ENCODE measurements around the gene PRRG2.

The PRRG2 gene

DNA sequence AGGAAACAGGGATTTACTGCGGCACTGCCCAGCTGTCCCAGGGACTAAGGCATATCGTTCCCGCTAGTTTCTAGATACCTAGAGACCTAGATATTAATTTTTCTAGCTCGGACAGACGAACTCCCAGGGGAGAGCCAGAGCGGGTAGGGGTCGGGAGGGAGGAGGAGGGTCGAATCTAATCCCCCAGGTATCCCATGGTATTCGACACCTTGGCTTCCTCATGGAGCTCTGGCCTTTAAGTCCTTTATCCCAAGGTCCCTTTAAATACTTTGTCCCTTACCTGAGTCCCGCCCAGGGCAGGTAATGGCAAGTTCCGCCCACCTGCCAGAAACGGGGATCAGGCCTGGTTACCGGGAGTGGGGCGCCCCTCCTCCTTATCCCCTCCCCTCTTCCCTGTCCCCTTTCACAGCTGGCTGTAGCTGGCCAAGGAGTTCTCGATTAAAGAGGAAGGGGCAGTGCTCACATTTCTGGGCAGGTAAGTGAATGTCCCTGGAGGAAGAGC, at the start of gene PRRG2:
PRRG2 (plus strand) TSS at position 310 of the 502 bp plus-strand sequence. CDS start 1,904 bp downstream, outside the sequence.
- DNase-seq: no peak

DNA sequence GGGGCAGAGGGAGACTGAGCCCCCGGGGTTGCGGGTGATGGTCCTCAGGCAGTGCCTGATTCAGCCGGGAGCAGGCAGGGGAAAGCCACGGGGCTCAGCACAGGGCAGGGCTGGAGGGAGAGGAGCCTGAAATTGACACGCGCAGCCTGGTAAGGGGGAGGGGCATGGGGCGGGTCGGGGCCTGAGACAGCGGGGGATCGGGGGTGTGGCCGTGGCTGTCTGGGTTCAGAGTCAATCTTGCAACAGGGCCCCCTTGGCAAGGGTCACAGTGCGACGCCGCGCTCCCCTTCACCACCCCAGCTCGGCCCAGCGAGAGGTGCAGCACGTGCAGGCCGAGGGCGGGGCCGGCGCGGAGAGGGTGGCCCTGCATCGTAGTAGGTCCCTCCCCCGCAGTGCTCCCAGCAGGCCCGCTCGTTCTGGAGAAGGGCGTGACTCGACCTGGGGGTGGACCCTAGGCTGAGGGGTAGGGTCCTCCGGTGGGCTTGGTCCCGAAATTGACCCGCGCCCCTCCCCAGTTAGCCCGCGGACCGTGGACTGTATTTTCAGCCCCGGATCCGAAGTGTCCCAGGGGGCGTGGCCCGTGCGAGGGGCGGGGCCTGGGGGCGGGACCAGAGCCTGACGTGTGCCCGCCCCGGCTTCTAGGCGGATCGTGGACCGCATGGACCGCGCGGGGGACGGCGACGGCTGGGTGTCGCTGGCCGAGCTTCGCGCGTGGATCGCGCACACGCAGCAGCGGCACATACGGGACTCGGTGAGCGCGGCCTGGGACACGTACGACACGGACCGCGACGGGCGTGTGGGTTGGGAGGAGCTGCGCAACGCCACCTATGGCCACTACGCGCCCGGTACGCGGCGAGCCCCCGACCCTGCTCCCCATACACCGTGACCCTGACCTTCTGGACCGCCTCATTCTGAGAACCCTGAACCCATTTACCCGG, 47.3 kb upstream of the PRRG2 start:
- no peak for DNase-seq

DNA sequence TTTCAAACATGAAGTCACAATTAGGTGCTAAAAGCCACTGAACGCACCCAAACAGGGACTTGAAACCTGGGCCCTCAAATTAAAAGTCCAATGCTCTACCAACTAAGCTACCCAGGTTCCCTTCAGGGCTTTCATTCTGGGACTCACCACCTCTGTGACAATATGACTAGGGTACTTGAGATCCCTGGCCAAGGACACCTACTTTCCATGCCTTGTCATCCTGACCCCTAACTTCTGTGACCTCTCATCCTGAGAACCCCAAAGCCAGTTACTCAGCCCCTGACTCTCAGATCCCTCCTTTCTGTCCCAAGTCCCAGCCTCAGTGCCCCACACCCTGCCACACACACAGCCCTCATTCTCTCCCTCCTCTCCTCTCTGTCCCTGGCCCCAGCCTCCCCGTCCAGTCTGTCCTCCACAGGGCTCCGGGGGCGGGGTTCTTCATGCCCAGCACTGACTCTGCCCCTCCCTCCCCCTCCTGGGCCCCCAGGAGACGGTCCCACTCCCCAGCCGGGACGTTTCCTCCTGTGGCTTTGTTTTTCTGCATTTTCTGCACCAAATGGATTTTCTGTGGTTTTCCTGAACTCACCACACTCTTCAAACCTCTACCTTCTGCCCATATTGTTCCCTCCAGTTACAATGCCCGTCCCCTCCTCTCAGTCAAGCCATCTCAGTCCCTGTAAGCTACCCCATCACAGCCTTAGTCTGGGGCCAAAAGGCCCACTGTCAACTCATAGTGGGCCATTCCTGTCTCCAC, 46.3 kb upstream of the PRRG2 start:
- no peak for DNase-seq

DNA sequence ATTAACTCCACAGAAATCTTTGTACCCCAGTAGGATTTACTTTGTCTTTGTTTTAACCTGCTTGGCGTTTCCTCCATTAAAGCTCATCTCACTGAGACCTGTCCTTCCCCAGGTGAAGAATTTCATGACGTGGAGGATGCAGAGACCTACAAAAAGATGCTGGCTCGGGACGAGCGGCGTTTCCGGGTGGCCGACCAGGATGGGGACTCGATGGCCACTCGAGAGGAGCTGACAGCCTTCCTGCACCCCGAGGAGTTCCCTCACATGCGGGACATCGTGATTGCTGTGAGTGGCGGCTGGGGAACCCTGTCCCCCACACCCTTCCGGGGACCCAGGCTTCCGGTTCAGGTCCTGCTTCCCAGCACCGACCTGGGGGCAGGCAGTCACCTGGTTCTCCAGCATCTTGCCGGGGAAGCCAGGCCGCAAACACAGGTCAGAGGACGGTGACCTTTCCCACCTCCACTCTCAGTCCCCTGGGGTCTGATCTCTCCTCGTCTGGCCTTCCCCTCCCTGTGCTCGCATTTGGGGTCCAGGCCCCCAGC, 44.1 kb upstream of the PRRG2 start:
- no peak for DNase-seq

DNA sequence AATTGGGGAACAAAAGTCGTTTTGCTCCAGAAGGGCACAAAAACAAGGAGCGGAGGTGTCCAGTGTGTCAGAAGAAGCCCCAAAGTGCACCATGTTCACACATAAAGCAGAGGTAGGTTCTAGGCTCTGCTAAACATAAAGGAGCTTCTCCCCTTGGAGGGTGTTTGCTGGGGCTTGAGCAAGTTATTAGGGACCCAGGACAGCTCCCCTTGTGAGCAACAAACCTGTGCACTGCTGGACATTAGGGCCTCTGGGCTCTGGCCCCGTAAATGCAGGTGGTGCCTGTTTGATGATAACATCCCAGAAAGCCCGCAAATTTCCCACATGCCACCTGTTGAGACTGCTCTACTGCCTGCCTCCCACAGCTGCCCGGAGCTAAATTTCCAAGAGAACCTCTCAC, 42.5 kb upstream of the PRRG2 start:
- DNase-seq: no peak

DNA sequence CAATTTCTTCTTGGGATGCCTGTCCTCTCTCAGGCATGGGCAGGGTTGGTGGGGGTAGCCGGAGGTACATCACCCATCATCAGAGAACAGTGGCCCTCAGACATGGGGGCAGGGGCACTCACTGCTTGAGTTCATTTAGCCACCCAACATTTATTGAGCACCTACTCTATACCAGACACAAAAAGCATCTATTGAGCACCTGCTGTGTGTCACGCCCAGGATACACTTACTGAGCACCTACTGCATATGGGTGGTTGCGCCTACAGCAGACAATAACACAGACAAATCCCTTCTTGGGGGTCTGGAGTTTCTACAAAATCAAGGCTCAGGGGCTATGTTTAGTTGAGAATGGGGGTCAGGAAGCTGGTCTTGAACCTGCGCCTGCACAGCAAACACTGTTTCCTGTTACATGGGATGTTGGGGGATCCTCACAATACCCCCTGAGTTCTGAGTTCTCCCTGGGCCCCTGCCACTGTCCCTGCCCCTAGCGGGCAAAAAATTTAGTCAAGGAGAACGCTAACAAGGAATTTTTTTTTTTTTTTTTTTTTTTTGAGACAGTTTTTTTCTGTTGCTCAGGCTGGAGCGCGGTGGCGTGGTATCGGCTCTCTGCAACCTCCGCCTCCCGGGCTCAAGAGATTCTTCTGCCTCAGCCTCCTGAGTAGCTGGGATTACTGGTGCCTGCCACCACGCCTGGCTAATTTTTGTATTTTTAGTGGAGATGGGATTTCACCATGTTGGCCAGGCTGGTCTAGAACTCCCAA, 41.7 kb upstream of the PRRG2 start:
- no peak for DNase-seq

DNA sequence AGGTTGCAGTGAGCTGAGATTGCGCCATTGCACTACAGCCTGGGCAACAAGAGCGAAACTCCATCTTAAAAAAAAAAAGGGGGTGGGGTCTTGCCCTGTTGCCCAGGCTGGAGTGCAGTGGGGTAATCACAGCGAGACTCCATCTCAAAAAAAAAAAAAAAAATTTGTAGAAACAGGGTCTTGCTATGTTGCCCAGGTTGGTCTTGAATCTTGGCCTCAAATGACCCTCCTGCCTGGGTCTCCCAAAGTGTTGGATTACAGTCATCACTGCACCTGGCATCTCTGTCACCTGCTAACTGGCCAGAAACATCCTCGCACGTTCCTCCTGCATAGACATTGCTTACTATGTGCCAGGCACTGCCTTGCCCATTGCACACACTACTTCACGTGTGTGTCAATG, 39.2 kb upstream of the PRRG2 start:
- no peak for DNase-seq

DNA sequence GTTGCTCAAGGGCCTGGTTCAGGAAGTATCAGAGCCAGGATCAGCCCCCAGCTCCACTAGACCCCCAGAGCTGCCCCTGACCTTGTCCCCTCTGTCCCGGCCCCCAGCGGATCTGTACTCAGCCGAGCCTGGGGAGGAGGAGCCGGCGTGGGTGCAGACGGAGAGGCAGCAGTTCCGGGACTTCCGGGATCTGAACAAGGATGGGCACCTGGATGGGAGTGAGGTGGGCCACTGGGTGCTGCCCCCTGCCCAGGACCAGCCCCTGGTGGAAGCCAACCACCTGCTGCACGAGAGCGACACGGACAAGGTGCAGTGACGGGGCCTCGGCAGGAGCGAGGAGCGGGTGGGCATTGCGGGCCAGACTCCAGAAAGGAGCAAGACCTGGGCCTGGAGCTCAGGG, 38.7 kb upstream of the PRRG2 start:
- DNase-seq: no peak

DNA sequence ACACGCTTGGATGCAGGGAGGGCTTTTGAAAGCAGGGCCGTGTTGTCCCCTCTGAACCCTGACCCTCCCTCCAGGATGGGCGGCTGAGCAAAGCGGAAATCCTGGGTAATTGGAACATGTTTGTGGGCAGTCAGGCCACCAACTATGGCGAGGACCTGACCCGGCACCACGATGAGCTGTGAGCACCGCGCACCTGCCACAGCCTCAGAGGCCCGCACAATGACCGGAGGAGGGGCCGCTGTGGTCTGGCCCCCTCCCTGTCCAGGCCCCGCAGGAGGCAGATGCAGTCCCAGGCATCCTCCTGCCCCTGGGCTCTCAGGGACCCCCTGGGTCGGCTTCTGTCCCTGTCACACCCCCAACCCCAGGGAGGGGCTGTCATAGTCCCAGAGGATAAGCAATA, 38.1 kb upstream of the PRRG2 start:
- no peak for DNase-seq

DNA sequence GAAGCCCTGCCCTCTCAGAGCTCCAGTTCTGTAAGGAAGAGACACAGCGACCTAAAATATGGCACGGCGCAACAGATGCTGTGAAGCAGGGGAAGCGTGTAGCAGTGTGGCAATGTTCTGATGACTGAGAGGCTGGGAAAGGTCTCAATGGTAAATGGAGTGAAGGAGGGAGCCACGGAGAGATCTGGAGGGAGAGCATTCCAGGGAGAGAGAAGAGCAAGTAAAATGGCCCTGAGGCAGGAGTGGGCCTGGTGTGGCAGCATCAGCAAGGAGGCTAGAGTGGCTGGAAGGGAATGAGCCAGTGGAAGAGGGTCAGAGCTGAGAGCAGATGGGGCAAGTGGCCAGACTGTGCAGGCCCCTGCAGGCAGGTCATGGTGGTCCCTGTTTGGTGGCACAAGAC, 37.0 kb upstream of the PRRG2 start:
- no peak for DNase-seq

DNA sequence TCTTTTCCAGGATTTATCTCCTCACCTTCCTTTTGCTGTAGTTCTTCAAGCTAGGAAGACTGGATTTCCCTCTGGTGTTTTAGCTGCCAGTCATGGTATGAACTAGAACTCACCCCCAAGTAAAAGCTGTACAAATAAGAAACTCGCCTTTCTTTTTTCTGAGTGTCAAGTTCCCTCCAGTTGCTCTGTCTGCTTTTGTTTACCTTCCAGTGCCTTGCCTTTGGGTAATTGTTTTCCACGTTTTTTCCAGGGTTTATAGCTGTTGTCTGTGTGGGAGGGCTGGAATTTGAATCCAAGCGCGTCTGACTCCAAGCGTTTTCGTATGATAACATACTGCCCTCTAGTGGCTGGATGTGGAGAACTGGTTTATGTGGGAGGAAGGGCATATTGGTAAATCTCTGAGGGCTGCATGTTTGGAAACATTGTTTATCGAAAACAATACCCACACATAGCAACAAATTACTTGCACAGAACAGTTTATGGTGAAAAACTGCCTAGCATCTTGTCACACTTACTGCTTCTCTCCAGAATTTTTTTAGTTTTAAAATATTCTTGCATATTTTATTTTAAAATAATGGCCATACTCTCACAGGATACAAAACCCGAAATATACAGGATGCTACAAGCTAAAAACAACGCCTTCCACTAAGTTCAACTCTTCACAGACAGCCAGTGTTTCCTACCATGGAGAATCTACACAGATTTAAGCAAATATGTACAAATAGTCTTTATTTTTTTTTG, 34.1 kb upstream of the PRRG2 start:
- peak; percentile 62 for DNase-seq

DNA sequence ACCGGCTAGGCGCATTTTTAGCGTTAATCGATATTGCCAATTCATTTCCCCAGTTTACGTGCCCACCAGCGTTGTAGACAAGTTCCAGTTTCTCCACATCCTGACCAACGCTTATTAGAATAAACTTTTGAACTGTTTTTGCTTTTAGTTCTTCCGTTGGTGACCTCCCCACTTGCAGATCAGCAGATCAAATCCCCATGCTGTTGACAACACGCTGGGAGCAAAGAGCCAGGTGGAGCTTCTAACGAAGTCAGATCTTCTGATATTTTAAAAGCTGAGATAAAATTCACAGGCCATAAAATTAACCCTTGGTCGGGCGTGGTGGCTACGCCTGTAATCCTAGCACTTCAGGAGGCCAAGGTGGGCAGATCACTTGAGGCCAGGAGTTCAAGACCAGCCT, 32.1 kb upstream of the PRRG2 start:
- no peak for DNase-seq

DNA sequence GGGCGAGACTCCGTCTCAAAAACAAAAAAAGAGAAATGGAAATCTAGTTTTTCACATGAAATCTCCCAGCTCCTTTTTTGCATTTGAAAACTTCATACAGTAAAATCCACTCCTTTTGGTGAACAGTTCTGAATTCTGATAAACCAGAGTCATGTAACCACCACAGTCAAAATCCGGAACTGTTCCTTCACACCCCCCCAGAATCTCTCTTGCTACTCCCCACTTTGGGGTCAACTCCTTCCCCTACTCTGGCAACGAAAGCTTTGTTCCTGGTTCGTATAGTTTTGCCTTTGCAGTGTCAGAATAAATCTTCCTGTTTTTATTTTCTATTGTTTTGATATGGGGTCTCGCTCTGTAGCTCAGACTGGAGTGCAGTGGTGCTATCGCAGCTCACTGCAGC, 29.6 kb upstream of the PRRG2 start:
- DNase-seq: no peak

DNA sequence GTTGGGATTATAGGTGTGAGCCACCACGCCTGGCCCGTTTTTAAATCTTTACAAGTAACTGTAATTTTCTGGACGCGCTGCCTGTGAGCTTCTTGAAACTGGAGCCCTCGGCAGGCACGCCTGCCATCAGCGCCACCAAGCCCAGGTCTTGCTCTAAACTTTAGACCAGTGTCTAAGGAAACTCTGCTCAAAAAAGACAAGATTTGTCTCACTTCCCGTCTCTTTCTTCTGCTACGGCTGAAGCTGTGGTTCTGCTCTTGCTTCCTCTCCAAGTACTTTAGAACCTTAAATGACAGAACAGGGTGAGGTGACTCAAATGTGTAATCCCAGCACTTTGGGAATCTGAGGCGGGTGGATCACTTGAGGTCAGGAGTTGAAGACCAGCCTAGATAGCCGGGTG, 28.4 kb upstream of the PRRG2 start:
- DNase-seq: no peak

DNA sequence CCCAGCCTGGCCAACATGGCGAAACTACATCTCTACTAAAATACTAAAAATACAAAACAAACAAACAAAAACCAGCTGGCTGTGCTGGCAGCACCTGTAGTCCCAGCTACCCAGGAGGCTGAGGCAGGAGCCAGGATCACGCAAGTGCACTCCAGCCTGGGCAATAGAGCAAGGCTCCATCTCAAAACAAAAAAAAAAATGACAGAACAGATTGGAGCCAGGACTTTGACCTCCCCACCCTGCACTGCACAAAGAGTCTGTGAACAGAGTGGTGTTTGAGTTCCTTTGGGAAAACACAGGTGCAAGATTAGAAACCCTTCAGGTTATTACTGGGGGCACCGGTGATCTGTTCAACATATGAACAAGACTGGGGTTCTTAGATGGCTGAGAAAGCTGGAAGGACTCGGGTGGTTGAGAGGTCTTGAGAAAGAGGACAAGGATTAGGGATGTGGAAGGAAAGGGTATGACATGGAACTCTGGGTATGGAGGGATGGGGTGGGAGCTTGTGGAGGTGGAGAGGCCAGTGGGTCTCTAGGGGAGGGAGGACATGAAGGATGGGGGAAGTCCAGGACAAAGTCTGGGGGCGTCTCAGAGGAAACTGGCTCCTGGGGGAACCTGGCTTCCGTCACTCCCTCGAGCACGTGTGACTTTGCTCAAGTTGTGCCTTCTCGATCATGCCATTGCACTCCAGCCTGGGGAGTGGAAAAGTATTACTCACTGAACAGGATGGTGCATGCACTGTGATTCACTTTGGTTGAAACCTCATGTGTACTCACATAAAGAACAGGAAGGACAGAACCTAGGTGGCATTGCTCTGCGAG, 27.5 kb upstream of the PRRG2 start:
- no peak for DNase-seq

DNA sequence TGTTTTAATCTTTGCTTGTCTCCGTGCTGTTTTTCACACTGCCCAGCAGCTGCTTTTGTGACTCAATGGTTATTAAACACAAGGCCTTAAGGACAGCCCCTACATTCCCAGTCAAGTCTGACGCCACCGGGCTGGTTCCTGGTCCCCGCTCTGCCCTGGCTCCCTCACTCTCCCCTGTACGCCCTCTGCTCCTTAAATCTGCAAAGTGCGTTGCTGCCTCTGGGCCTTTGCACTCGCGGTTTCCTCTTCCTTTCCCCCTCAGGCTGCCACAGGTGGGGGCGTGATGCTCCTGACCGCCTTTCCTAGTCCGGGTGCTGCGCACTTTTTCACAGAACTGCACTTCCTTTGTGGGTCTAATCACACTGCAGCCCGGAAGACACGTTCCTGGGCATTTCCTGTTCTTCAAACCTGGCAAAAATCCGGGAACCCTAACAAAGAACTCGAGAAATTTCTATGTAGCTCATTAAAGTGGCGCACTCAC, 26.4 kb upstream of the PRRG2 start:
- no peak for DNase-seq

DNA sequence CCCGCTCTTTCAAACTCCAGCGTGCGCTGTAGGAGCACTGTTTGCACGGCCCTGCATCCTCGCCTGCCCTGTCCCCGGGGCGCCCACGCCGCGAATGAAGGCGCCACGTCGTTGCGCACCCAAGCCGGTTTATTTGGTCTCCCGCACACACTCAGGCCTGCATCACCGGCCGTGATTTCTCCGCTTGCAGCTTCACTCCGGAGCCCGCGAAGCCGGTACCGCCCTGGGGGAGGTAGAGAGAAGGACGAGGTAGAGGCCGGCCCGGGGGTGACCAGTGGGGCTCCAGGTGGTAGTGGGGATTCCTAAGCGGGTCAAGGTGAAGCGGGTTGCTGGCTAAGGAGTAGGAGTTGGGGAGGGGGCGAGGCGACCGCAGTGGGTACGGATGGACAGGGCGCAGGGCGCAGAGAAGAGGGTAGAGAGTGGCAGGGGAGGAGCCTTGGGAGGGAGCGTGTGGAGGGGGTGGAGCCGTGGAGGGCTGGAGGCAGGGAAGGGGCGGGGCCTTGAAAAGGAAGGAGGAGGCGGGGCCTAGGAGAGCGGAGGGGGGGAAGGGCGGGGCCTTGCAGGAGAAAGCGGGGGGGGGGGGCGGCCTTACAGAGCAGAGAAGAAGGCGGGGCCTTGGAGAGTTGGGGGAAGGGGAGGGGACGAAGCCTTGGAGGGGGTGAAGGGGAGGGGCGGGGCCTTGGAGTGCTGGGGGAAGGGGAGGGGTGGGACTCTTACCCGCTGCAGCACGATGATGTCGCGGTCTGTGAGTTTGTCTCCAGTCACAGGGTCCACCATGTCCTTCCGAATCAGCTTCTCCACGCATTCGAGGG, 25.3 kb upstream of the PRRG2 start:
- no peak for DNase-seq

DNA sequence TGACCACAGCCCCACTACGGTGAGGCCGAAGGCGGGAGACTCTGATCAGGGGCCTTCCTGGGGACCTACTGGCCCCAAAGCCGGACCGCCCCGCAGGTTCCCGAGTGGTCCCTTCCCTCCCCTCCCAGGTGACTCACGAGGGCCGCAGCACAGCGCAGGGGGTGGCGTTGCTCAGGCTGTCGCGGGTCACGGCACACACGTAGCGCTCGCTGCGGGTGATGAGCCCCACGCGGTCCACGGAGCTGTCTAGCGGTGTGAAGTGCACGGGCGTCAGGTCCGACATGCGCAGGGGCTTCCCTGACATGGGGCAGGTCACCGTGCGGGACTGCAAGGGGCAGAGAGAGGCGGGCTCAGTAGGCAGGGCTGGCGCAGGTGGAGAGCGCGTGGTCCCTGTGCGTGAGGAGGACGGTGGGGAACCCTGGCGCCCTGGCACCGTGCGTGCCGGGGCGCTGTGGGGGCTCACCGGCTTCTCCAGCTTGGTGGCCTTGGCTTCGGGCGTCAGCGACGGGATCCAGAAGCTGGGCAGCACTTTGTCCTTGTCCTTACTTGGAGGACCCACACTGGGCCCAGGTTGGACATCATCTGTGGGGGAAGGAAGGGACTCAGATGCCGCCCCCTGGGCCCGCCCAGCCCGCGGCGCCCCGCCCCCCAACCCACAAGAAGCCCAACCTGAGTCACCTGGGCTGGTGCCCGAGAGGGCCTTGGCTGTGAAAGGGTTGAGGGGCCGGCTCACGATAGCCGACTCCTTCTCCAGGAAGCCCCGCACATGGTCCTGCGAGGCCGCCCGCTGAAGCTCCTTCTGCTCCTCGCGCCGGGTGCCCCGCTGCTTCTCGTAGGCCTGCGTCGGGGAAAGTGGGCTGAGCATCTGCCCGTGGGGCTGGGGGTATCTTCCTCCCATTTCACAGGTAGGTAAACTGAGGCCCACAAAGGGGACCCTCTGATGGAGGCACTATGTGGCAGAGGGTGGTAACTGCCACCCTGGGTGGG, 24.4 kb upstream of the PRRG2 start:
- no peak for DNase-seq
